Activated T-helper 2 cell treated with anti-CD3 and anti-CD28 coated beads, Interferon-gamma antibody, Interleukin-2, Interleukin-4, amounts not matched to agents 10 μg/mL and 5 μg/mL and 100 μg/mL, durations not matched to agents 14 hours and 24 hours and 36 hours (primary cell): ENCODE data around the gene SOX15. TPM values are rescaled to one million over a fixed set of nuclear protein-coding genes. Genes with fewer than 3 reads are reported as not detected.
"Not testable (repeated sequence)": the region's sequence is repeated elsewhere in the genome, so short reads cannot be mapped to it uniquely, and the experiment has no call there.

Experiments
- DNase-seq: peaks from one replicate; pipeline ENCODE4 v3.0.0; 2021; ENCODE audit warnings: low spot score
- H3K27ac Mint-ChIP-seq: one replicate; pipeline ENCODE4 v1.8.0; 2021; ENCODE audit warnings: mixed read lengths
- H3K27me3 Mint-ChIP-seq: one replicate; pipeline ENCODE4 v1.8.0; 2021; ENCODE audit warnings: low read depth, mixed read lengths
- H3K36me3 Mint-ChIP-seq: one replicate; pipeline ENCODE4 v1.8.0; 2021; ENCODE audit warnings: low read depth, mixed read lengths
- H3K4me1 Mint-ChIP-seq: one replicate; pipeline ENCODE4 v1.8.0; 2021; ENCODE audit warnings: low read depth, mixed read lengths
- H3K4me3 Mint-ChIP-seq: one replicate; pipeline ENCODE4 v1.8.0; 2021; ENCODE audit warnings: low read depth, mild to moderate bottlenecking, moderate library complexity, mixed read lengths
- H3K9me3 Mint-ChIP-seq: one replicate; pipeline ENCODE4 v1.8.0; 2021; ENCODE audit warnings: mixed read lengths
- intact Hi-C: fragments of 100-400 bp; cut with micrococcal nuclease; formaldehyde crosslinking; loops from one replicate; pipeline ENCODE4 v1.15.1; 2023
- total RNA-seq: library from RNA; stranded (reverse); gene quantifications from 2 replicates; pipeline ENCODE4 v1.2.3, GENCODE V29; 2022

The SOX15 gene
- 0.21 and 0.60 TPM in 2 replicates for total RNA-seq

- intact Hi-C loops, result no loop called here
- Mint-ChIP-seq H3K4me3 (no peak within 1 kb of the TSS), H3K27ac (peak within 1 kb of the TSS; percentile 43), H3K4me1 (peaks cover 5% of the 10 kb centered on the region), H3K9me3 (no peaks in the 10 kb centered on the region), H3K27me3 (no peaks in the 10 kb centered on the region), H3K36me3 (peaks cover 75% of the 10 kb centered on the region)
- DNase-seq, result no peak
Observed at GRCh38 chr17:7589891-7590691, at the start of gene SOX15. Gene SOX15, minus strand, starts transcription at chr17:7590094. Its CDS starts 418 bp downstream, at chr17:7589676.

- H3K27ac Mint-ChIP-seq, result no peak overlapping the region
- H3K36me3 Mint-ChIP-seq, result no peaks in the 10 kb centered on the region
- no peaks in the 10 kb centered on the region for H3K9me3 Mint-ChIP-seq
- intact Hi-C loops, result no loop called here
- H3K4me1 Mint-ChIP-seq, result peaks cover 2% of the 10 kb centered on the region
- H3K27me3 Mint-ChIP-seq, result peaks cover 5% of the 10 kb centered on the region
- H3K4me3 Mint-ChIP-seq, result no peak overlapping the region
- no peak for DNase-seq
Observed at GRCh38 chr17:7636163-7636562, 46.3 kb upstream of the SOX15 start.

- Mint-ChIP-seq H3K4me1 (peaks cover 5% of the 10 kb centered on the region), H3K9me3 (no peaks in the 10 kb centered on the region), H3K27me3 (peaks cover 4% of the 10 kb centered on the region), H3K36me3 (no peaks in the 10 kb centered on the region), H3K27ac (no peak overlapping the region), H3K4me3 (no peak overlapping the region)
- intact Hi-C loops, result no loop called here
- DNase-seq, result no peak
Observed at GRCh38 chr17:7634384-7634783, 44.5 kb upstream of the SOX15 start.

- no peaks in the 10 kb centered on the region for H3K9me3 Mint-ChIP-seq
- no peaks in the 10 kb centered on the region for H3K36me3 Mint-ChIP-seq
- no peak overlapping the region for H3K27ac Mint-ChIP-seq
- intact Hi-C loops, result no loop called here
- H3K27me3 Mint-ChIP-seq, result no peaks in the 10 kb centered on the region
- H3K4me1 Mint-ChIP-seq, result peaks cover 5% of the 10 kb centered on the region
- no peak overlapping the region for H3K4me3 Mint-ChIP-seq
- no peak for DNase-seq
Observed at GRCh38 chr17:7633093-7633492, 43.2 kb upstream of the SOX15 start.

GRCh38 chr17:7632492-7632894 is 42.6 kb upstream of the SOX15 start:
- H3K4me1 Mint-ChIP-seq, result peaks cover 7% of the 10 kb centered on the region
- H3K4me3 Mint-ChIP-seq, result no peak overlapping the region
- DNase-seq, result peak; percentile 25

GRCh38 chr17:7631398-7632380 is 41.8 kb upstream of the SOX15 start:
- Mint-ChIP-seq H3K9me3 (no peaks in the 10 kb centered on the region), H3K27ac (no peak overlapping the region), H3K4me3 (no peak overlapping the region), H3K27me3 (no peaks in the 10 kb centered on the region), H3K36me3 (no peaks in the 10 kb centered on the region), H3K4me1 (peaks cover 12% of the 10 kb centered on the region)
- intact Hi-C loops, result loop anchor here (1.0 kb wide), 1 partner anchor 57 kb away; the partner anchor contains the start of gene WRAP53
- no peak for DNase-seq

More at GRCh38 chr17:7632492-7632894, 42.6 kb upstream of the SOX15 start:
- H3K27ac Mint-ChIP-seq, result no peak overlapping the region
- no peaks in the 10 kb centered on the region for H3K9me3 Mint-ChIP-seq
- intact Hi-C loops, result loop anchor here (1.0 kb wide), 1 partner anchor 56 kb away; the partner anchor contains the start of gene WRAP53
- no peaks in the 10 kb centered on the region for H3K36me3 Mint-ChIP-seq
- H3K27me3 Mint-ChIP-seq, result no peaks in the 10 kb centered on the region

GRCh38 chr17:7629939-7630571 is 40.2 kb upstream of the SOX15 start, which contains the start of gene SHBG:
Gene SHBG, plus strand, starts transcription at chr17:7630135. Its CDS starts 38 bp downstream, at chr17:7630173.
- Mint-ChIP-seq H3K27ac (no peak within 1 kb of the TSS), H3K9me3 (no peaks in the 10 kb centered on the region), H3K27me3 (no peaks in the 10 kb centered on the region), H3K4me3 (no peak within 1 kb of the TSS), H3K36me3 (peaks cover 6% of the 10 kb centered on the region), H3K4me1 (peaks cover 17% of the 10 kb centered on the region)
- intact Hi-C loops, result no loop called here
- no peak for DNase-seq

GRCh38 chr17:7627250-7628121 is 37.6 kb upstream of the SOX15 start, which contains the start of gene SAT2:
Gene SAT2, minus strand, starts transcription at chr17:7627821. Its CDS starts 186 bp downstream, at chr17:7627635.
- peak within 1 kb of the TSS; percentile 70 for H3K27ac Mint-ChIP-seq
- no peaks in the 10 kb centered on the region for H3K27me3 Mint-ChIP-seq
- peak; percentile 76 for DNase-seq
- no peaks in the 10 kb centered on the region for H3K9me3 Mint-ChIP-seq
- H3K4me3 Mint-ChIP-seq, result peak within 1 kb of the TSS; percentile 87
- intact Hi-C loops, result loop anchor here (2.0 kb wide), 1 partner anchor 23 kb away; the partner anchor contains the start of gene ATP1B2
- H3K4me1 Mint-ChIP-seq, result peaks cover 17% of the 10 kb centered on the region
- H3K36me3 Mint-ChIP-seq, result peaks cover 6% of the 10 kb centered on the region

GRCh38 chr17:7626956-7627249 is 37.0 kb upstream of the SOX15 start:
- intact Hi-C loops, result loop anchor here (2.0 kb wide), 1 partner anchor 24 kb away; the partner anchor contains the start of gene ATP1B2
- peaks cover 6% of the 10 kb centered on the region for H3K36me3 Mint-ChIP-seq
- H3K27ac Mint-ChIP-seq, result no peak overlapping the region
- peaks cover 15% of the 10 kb centered on the region for H3K4me1 Mint-ChIP-seq
- no peaks in the 10 kb centered on the region for H3K9me3 Mint-ChIP-seq
- H3K4me3 Mint-ChIP-seq, result peak overlapping the region; percentile 87
- no peak for DNase-seq
- H3K27me3 Mint-ChIP-seq, result no peaks in the 10 kb centered on the region

GRCh38 chr17:7626307-7626706 is 36.4 kb upstream of the SOX15 start:
- no peak overlapping the region for H3K27ac Mint-ChIP-seq
- H3K27me3 Mint-ChIP-seq, result no peaks in the 10 kb centered on the region
- intact Hi-C loops, result loop anchor here (2.0 kb wide), 1 partner anchor 24 kb away; the partner anchor contains the start of gene ATP1B2
- peaks cover 15% of the 10 kb centered on the region for H3K4me1 Mint-ChIP-seq
- no peak for DNase-seq
- peaks cover 6% of the 10 kb centered on the region for H3K36me3 Mint-ChIP-seq
- H3K4me3 Mint-ChIP-seq, result peak overlapping the region; percentile 87
- no peaks in the 10 kb centered on the region for H3K9me3 Mint-ChIP-seq

GRCh38 chr17:7625749-7626148 is 35.9 kb upstream of the SOX15 start:
- peaks cover 15% of the 10 kb centered on the region for H3K4me1 Mint-ChIP-seq
- intact Hi-C loops, result loop anchor here (2.0 kb wide), 1 partner anchor 25 kb away; the partner anchor contains the start of gene ATP1B2
- H3K27ac Mint-ChIP-seq, H3K27me3 Mint-ChIP-seq, H3K9me3 Mint-ChIP-seq, H3K36me3 Mint-ChIP-seq, H3K4me3 Mint-ChIP-seq, DNase-seq: not testable (repeated sequence)
